ENCODE data around the gene MAD1L1. TPM values are rescaled to one million over a fixed set of nuclear protein-coding genes. Genes with fewer than 3 reads are reported as not detected.

MAD1L1 gene
- total and polyA plus RNA-seq, 2 of the 8 experiments (the other 6 are each of a cell fraction or from before 2014, with no cell fraction given): 40.4 to 44.6 TPM

DNA sequence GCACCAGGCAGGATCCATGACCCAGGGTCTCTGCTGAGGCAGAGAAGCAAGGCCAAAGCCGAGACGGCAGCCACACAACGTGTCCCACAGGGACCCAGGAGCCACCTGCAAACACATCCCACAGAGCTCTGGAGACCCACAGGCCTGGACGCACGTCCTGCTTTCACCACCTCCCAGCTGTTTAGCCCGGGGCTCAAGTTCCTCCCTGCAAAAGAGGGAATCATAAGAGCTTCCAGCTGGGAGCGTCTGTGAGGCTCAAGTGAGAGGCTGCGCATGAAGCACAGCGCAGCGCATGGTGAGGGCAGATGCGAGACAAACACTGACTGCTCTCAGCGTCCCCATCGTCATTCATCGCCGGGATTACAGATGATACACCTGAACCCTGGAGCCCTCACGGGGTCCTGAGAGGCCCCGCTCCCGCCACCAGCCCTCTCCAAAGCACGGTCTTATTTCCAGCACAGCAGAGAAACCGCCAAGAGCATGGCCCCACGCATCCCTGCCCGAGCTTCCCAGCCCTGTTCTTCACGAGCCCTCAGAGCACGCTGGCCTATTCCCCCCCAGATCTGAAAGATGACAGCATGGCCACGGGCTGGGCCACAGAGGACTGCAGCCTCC lies 88.7 kb downstream of the MAD1L1 start:
- H2BK15ac ChIP-seq (ENCODE audit: low read length): no peak overlapping the region
- no peak overlapping the region for H3K56ac ChIP-seq (replicated peaks; ENCODE audit: insufficient read length, low read depth, low read length)
- CTCF ChIA-PET (ENCODE audit: partially characterized antibody): interaction anchor here (1.1 to 7.0 kb wide), 3 partner anchors 15 to 204 kb away, joined by 5 to 43 read pairs (median 10); no protein-coding TSS in a partner anchor
- H3K4me2 ChIP-seq (ENCODE audit: insufficient read depth in 1 of 2, low read depth in 2 of 2, low read length in 2 of 2): no peak overlapping the region
- no peak for DNase-seq (ENCODE audit: low read depth in 1 of 2, low spot score in 2 of 2)
- H3K18ac ChIP-seq (ENCODE audit: extremely low read depth, low read length): no peak overlapping the region
- no peak overlapping the region for H3K4ac ChIP-seq (replicated peaks; ENCODE audit: insufficient read length, low read depth, low read length)
- no peak overlapping the region for H3K27ac ChIP-seq (ENCODE audit: low read depth, low read length)
- no peak overlapping the region for H2BK5ac ChIP-seq (ENCODE audit: low read depth, low read length)
- no peak overlapping the region for H2AK5ac ChIP-seq (ENCODE audit: low read depth, low read length)
- H3K9me3 ChIP-seq (ENCODE audit: insufficient read depth in 2 of 2, low read depth in 1 of 2, low read length in 1 of 2): no peaks in the 10 kb centered on the region
- no peak overlapping the region for H2BK20ac ChIP-seq (ENCODE audit: low read length)
- no peak overlapping the region for H2BK120ac ChIP-seq (replicated peaks; ENCODE audit: low read depth, low read length)
- no peak overlapping the region for H3K23ac ChIP-seq (ENCODE audit: insufficient read length)
- H3K79me2 ChIP-seq (ENCODE audit: control insufficient read depth in 1 of 2, insufficient read depth in 2 of 2, low read length in 2 of 2): no peaks in the 10 kb centered on the region
- POLR2A ChIA-PET (ENCODE audit: partially characterized antibody): no interaction called here
- no peak overlapping the region for H4K5ac ChIP-seq (ENCODE audit: insufficient read length, low read depth, low read length)
- FAIRE-seq: no peak
- no peak overlapping the region for H4K91ac ChIP-seq (replicated peaks; ENCODE audit: insufficient read length, low read length)
- no peaks in the 10 kb centered on the region for H3K27me3 ChIP-seq (replicated peaks in 1 of 4; ENCODE audit: control insufficient read depth in 3 of 4, extremely low read depth in 1 of 4, insufficient read depth in 3 of 4, low read length in 3 of 4)
- H3K4me3 ChIP-seq (ENCODE audit: extremely low read depth in 1 of 4, insufficient read depth in 2 of 4, low read depth in 3 of 4, low read length in 4 of 4): no peak overlapping the region
- H2BK12ac ChIP-seq (ENCODE audit: low read depth, low read length): no peak overlapping the region
- H3K36me3 ChIP-seq (ENCODE audit: control insufficient read depth in 2 of 4, insufficient read depth in 4 of 4, low read length in 3 of 4): peaks cover 0 to 24% (median 6%) of the 10 kb centered on the region in 4 experiments; a peak in 5 of 8 replicates
- no peak overlapping the region for H3K9ac ChIP-seq (replicated peaks in 1 of 4; ENCODE audit: extremely low read depth in 1 of 4, low read depth in 3 of 4, low read length in 3 of 4)
- no peaks in the 10 kb centered on the region for H3K23me2 ChIP-seq (ENCODE audit: low read depth, low read length)
- 97% methylated on average over 25 of the region's 25 CpGs; no CpG with 5 or more reads in 1 of the 2 experiments for WGBS, 2 experiments (ENCODE audit: extremely low coverage in 1 of 2, insufficient coverage in 1 of 2, insufficient read length in 1 of 2, insufficient replicate concordance in 2 of 2, low coverage in 1 of 2, low lambda C conversion rate in 2 of 2, missing lambda C conversion rate in 1 of 2)
- peaks cover 2 to 4% of the 10 kb centered on the region in 2 experiments for H4K20me1 ChIP-seq (replicated peaks in 1 of 2; ENCODE audit: control insufficient read depth in 1 of 2, insufficient read depth in 2 of 2, low read length in 2 of 2)
- H3K4me1 ChIP-seq (replicated peaks in 1 of 4; ENCODE audit: control insufficient read depth in 3 of 4, insufficient read depth in 4 of 4, low read length in 3 of 4): peaks cover 0 to 4% (median 0%) of the 10 kb centered on the region in 4 experiments; a peak in 1 of 7 replicates
- H4K8ac ChIP-seq (ENCODE audit: extremely low read depth, insufficient read depth, low read length): no peak overlapping the region; the same call in 1 of the 2 replicates
- H3K14ac ChIP-seq (ENCODE audit: insufficient read length): no peak overlapping the region
- peaks cover 3% of the 10 kb centered on the region for H3K79me1 ChIP-seq (ENCODE audit: low read depth, low read length)
- no peak overlapping the region for H2AFZ ChIP-seq (ENCODE audit: low read length)
- TF ChIP-seq, protein P1, sequence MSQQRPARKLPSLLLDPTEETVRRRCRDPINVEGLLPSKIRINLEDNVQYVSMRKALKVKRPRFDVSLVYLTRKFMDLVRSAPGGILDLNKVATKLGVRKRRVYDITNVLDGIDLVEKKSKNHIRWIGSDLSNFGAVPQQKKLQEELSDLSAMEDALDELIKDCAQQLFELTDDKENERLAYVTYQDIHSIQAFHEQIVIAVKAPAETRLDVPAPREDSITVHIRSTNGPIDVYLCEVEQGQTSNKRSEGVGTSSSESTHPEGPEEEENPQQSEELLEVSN (IDR thresholded peaks at IDR 0.05): no peak
- no peak for TF ChIP-seq RBBP5 (IDR thresholded peaks at IDR 0.05; ENCODE audit: borderline replicate concordance, low read depth, low read length)
- no peak for TF ChIP-seq BACH1 (IDR thresholded peaks at IDR 0.05; ENCODE audit: low read length)
- no peak for TF ChIP-seq SRF (IDR thresholded peaks at IDR 0.05; ENCODE audit: low read depth, low read length)
- TF ChIP-seq FOSL1 (IDR thresholded peaks at IDR 0.05; ENCODE audit: insufficient read depth, low read depth, low read length): no peak
- no peak for TF ChIP-seq POLR2AphosphoS5 (IDR thresholded peaks at IDR 0.05; ENCODE audit: low read depth, low read length)
